ENCODE measurements around the gene ARFGEF3.

The ARFGEF3 gene

DNA sequence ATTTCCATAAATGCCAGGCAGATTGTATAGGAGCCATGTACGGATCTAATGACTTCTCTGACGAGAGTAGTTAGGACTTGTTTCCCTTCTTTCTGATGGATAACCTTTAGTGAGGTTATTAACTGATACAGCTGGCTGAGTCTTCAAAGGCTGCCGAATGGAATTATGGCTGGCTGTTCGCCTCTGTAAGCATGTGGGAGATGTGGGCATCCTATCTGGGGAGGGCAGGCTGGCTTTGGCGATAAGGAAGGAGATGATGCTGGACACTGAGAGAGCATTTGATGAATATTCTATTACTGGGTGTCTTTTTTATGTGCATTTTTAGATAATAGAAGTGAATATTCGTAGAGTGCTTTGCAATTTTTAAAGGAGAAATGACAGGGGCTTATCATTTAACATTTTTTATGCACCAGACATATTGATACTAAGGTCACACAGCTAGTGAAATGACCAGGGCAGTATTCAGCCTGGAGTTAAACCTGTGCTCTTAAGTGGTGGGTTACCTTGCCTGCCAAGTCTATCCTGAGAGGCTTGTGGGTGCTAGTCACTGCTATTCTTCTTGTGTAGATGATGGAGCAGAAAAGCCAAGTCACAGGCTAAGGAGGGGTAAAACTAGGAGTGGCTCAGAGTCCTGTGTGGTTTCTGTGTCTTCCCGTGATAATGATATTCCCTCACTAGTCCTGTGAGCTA is 53.5 kb downstream of the ARFGEF3 start:
- TF ChIP-seq POLR2A (IDR thresholded peaks at IDR 0.05; ENCODE audit: low read depth, low read length), result no peak
- no peak for DNase-seq (ENCODE audit: insufficient read length, low spot score)
- FAIRE-seq, result no peak

DNA sequence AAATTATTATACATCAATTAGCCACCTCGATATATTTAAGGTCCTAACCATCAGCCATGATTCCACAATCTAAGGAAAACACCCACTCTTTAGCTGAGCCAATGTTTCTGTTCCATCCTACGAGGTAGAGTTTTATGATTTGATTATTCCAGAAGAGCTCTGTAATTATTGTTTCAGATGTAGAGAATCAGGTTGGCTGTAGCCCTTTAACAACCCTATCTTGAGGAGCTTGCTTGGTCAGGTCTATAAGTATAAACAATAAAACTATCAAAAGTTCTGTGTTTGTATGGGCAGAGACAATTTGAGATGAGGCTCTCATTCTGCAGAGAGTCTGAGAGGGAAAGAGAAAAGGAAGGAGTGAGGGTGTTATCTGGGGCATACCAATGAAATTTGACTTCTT is 56.7 kb downstream of the ARFGEF3 start, which contains the start of gene PBOV1:
PBOV1 (minus strand) TSS at position 43 of the 400 bp plus-strand sequence. CDS start 96 bp downstream, outside the sequence.
- FAIRE-seq (no peak), DNase-seq (ENCODE audit: insufficient read length, low spot score) (no peak)
- no peak for TF ChIP-seq POLR2A (IDR thresholded peaks at IDR 0.05; ENCODE audit: low read depth, low read length)

DNA sequence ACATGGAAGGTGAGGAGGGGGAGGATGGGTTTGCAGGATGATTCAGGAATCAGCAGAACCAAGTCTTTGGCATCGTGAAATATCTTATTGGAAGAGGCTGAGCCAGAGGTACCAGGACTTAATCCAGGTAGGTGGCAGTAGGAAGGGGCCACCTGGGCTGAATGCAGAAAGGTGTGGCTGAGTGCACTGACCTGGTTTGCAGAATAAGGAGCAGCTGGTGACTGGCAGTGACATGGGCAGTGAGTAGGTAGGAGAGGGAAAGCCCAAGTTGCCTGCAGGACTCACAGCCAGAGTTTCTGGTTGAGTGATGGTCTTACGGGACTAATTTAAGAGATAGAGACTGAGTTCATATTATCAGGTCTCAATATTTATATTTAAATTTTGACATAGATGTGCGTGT is 57.7 kb downstream of the ARFGEF3 start:
- FAIRE-seq, result no peak
- no peak for TF ChIP-seq POLR2A (IDR thresholded peaks at IDR 0.05; ENCODE audit: low read depth, low read length)
- no peak for DNase-seq (ENCODE audit: insufficient read length, low spot score)

- FAIRE-seq, result no peak
- TF ChIP-seq POLR2A (IDR thresholded peaks at IDR 0.05; ENCODE audit: low read depth, low read length), result no peak
- no peak for DNase-seq (ENCODE audit: insufficient read length, low spot score)
Measured at GRCh38 chr6:138219901-138220300, 58.2 kb downstream of the ARFGEF3 start.

GRCh38 chr6:138222901-138223546 is 61.3 kb downstream of the ARFGEF3 start:
- TF ChIP-seq POLR2A (IDR thresholded peaks at IDR 0.05; ENCODE audit: low read depth, low read length), result no peak
- FAIRE-seq (no peak), DNase-seq (ENCODE audit: insufficient read length, low spot score) (no peak)

- DNase-seq (ENCODE audit: insufficient read length, low spot score) (no peak), FAIRE-seq (no peak)
- TF ChIP-seq POLR2A (IDR thresholded peaks at IDR 0.05; ENCODE audit: low read depth, low read length), result no peak
Measured at GRCh38 chr6:138225953-138226352, 64.2 kb downstream of the ARFGEF3 start.

DNA sequence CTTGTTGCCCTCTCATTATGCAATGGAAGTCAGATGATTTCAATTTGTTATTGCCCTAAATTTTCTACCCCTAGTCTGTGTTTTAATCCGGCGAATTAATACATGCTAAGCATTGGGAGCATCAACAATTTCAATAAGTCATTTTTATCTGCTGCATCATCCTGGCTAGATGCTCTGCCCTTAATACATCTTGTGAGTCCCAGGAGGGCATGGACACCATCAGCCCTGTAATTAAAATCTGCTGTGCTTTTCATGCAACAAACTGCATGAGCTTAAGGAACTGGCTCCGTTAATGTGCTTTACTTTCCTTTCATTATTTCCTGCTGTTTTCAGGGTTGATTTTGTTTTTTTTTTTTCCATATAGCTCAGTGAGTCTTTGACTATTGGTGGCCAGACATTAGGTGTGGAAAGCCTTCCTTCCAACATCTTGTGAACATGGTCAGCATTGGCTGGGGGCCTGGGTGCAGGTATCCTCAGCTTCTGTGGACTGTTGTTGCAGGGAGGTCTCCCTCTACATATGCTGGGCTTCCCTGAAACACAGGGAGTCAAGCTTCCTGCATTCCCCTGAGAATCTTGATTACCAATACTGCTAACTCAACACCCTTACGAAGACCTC is 65.1 kb downstream of the ARFGEF3 start:
- DNase-seq (ENCODE audit: insufficient read length, low spot score) (no peak), FAIRE-seq (no peak)
- TF ChIP-seq POLR2A (IDR thresholded peaks at IDR 0.05; ENCODE audit: low read depth, low read length), result no peak

GRCh38 chr6:138227316-138227781 is 65.6 kb downstream of the ARFGEF3 start:
- DNase-seq (ENCODE audit: insufficient read length, low spot score), result no peak
- FAIRE-seq, result no peak
- TF ChIP-seq POLR2A (IDR thresholded peaks at IDR 0.05; ENCODE audit: low read depth, low read length), result no peak

- DNase-seq (ENCODE audit: insufficient read length, low spot score) (no peak), FAIRE-seq (no peak)
- no peak for TF ChIP-seq POLR2A (IDR thresholded peaks at IDR 0.05; ENCODE audit: low read depth, low read length)
Measured at GRCh38 chr6:138229072-138229471, 67.3 kb downstream of the ARFGEF3 start.

- TF ChIP-seq POLR2A (IDR thresholded peaks at IDR 0.05; ENCODE audit: low read depth, low read length), result no peak
- no peak for DNase-seq (ENCODE audit: insufficient read length, low spot score)
Measured at GRCh38 chr6:138229663-138230179, 68.0 kb downstream of the ARFGEF3 start.

DNA sequence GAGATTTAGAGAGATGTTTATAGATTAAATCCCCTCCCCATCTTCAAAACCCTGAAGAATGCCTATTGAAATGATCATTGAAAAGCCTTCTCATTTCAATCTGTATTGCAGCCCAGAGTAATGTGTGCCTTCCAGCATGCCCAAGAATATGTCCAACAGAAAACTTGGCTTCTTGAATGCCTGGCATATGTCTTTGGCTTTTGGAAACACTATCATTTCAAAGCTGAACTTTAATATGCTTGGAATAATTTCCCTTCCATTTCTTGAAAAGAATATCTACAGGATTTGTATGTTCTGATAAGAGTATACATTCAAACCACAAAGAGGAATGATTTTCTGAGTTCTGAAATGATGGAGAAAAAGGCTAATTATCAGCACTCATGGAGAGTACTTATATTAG is 68.5 kb downstream of the ARFGEF3 start:
- FAIRE-seq (no peak), DNase-seq (ENCODE audit: insufficient read length, low spot score) (no peak)
- TF ChIP-seq POLR2A (IDR thresholded peaks at IDR 0.05; ENCODE audit: low read depth, low read length), result no peak

More at GRCh38 chr6:138229663-138230179, 68.0 kb downstream of the ARFGEF3 start:
- FAIRE-seq, result no peak

GRCh38 chr6:138230759-138231380 is 69.1 kb downstream of the ARFGEF3 start:
- no peak for DNase-seq (ENCODE audit: insufficient read length, low spot score)

DNA sequence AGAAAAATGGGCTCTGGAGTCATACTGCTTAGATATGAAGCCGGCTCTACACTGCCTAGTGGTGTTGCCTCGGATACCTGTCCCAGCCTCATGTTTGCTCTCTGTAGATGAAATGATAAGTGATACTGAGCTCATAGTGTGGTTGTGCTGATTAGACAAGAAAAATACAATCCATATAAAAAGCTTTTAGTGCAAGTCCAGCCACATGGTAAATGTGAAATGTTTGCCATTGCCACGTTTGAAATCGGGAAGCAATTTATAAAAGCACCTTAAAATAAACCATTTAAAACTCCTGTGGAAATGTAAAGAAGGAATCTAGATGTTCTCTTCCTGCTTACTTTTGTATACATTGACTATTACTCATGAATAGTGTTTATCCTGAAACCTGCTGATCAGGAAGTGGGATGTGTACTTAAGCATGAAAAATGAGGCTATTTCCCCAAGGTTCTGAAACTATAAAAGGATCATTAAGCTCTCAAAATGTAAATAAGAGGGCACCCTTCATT is 69.7 kb downstream of the ARFGEF3 start:
- no peak for TF ChIP-seq POLR2A (IDR thresholded peaks at IDR 0.05; ENCODE audit: low read depth, low read length)
- no peak for DNase-seq (ENCODE audit: insufficient read length, low spot score)
- FAIRE-seq, result no peak

More at GRCh38 chr6:138230759-138231380, 69.1 kb downstream of the ARFGEF3 start:
- no peak for TF ChIP-seq POLR2A (IDR thresholded peaks at IDR 0.05; ENCODE audit: low read depth, low read length)
- no peak for FAIRE-seq

DNA sequence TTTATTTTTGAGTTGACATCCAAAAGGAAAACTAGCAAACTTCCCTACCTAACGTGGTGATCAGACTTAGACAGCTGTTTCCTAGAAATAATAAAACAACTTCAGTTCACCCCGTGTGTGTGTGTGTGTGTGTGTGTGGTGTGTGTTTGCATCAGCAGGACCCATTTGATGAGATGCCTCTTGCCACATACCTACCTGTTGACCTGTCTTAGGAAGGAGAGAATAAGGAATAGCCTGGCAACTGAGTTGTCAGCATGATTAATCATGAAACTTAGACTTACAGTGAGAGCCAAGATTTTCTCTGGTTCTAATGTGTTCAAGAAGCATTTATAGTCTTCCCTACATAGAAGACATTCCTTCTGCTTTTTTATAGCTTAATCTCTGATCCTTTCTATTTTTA is 72.6 kb downstream of the ARFGEF3 start:
- no peak for FAIRE-seq
- no peak for TF ChIP-seq POLR2A (IDR thresholded peaks at IDR 0.05; ENCODE audit: low read depth, low read length)
- no peak for DNase-seq (ENCODE audit: insufficient read length, low spot score)

Data from H54 (cell line).